ENCODE data around the gene DNM1. TPM values are rescaled to one million over a fixed set of nuclear protein-coding genes. Genes with fewer than 3 reads are reported as not detected.
A peak's percentile ranks its signal among the peaks of the same experiment; 100 is the strongest.

Gene DNM1
- total RNA-seq: 17.6 and 42.3 TPM in 2 replicates
- 24.3 and 47.2 TPM in 2 replicates for polyA plus RNA-seq

DNA sequence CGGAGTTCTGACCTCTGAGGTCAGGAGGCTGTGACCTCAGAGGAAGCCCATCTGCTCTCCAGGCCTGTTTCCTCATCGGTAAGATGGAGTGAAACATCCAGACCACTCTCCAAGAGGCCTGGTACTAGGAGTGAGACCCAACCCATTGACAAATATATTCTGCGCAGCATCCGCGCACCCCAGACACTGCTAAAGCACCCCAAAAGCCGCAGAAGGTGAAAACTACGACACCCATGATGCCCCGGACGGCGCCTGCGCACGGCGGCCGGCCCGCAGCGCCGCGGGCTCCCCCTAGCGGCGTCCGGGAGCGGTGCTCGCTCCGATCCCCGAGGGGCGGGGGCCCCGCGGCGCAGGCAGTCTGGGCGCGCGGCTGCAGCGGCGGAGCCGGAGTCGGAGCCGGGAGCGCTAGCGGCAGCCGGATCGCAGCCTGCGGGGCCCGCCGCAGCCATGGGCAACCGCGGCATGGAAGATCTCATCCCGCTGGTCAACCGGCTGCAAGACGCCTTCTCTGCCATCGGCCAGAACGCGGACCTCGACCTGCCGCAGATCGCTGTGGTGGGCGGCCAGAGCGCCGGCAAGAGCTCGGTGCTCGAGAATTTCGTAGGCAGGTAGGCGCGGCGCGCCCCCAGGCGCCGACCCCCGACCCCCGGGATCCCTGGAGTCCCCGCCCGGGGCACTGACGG lies at the start of gene DNM1:
DNM1 (plus strand) TSS at position 356 of the 683 bp plus-strand sequence; CDS start at position 448, 92 bp downstream.
- H3K27ac ChIP-seq: no peak within 1 kb of the TSS
- no peaks in the 10 kb centered on the region for H3K4me1 ChIP-seq (ENCODE audit: low read depth)
- peak; percentile 72 to 87 for DNase-seq (ENCODE audit: low read depth in 1 of 2, low spot score in 1 of 2)
- TF ChIP-seq, protein P1, sequence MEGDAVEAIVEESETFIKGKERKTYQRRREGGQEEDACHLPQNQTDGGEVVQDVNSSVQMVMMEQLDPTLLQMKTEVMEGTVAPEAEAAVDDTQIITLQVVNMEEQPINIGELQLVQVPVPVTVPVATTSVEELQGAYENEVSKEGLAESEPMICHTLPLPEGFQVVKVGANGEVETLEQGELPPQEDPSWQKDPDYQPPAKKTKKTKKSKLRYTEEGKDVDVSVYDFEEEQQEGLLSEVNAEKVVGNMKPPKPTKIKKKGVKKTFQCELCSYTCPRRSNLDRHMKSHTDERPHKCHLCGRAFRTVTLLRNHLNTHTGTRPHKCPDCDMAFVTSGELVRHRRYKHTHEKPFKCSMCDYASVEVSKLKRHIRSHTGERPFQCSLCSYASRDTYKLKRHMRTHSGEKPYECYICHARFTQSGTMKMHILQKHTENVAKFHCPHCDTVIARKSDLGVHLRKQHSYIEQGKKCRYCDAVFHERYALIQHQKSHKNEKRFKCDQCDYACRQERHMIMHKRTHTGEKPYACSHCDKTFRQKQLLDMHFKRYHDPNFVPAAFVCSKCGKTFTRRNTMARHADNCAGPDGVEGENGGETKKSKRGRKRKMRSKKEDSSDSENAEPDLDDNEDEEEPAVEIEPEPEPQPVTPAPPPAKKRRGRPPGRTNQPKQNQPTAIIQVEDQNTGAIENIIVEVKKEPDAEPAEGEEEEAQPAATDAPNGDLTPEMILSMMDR (IDR thresholded peaks at IDR 0.05; ENCODE audit: low read depth, low read length): peak; percentile 65
- H3K36me3 ChIP-seq: no peaks in the 10 kb centered on the region
- no peaks in the 10 kb centered on the region for H3K27me3 ChIP-seq
- H3K9me3 ChIP-seq (ENCODE audit: low read depth): no peaks in the 10 kb centered on the region
- peak within 1 kb of the TSS; percentile 86 for H3K4me3 ChIP-seq

DNA sequence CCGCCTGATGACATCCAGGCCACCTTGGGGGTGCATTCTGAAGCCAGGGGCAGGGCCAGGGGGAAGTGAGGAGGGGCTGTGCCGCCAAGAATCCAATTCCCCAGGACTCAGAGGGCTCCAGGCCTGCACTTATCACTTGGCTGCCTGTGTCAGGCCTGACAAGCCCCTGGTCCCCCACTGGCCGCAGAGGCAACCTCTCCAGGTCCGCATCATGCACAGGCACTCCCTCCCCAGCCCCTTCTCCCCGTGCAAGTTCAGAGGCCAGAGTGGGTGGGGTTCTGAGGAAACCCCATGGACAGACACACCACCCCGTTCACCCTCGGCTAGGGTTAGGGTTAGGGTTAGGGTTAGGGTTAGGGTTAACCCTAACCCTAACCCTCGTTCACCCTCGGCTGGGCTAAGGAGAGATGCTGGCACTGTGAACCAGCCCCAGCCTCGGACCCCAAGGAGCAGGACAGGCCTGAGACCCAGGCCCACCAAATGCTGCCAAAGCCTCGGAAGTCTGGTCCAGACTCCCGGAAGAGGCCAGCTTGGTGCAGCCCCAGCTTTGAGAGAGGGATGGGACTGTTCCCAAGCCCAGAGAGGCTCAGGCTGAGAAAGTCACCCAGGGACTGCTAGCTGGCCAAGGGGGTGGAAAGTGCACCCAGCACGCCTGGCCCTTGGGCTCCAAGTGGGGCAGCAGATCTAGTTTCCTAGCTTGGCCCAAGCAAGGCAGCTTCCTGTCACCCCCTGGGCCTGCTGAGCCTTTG lies 49.1 kb upstream of the DNM1 start:
- no peak for DNase-seq (ENCODE audit: low read depth in 1 of 2, low spot score in 1 of 2)
- no peak overlapping the region for H3K27ac ChIP-seq
- H3K4me1 ChIP-seq (ENCODE audit: low read depth): no peaks in the 10 kb centered on the region
- H3K27me3 ChIP-seq: no peaks in the 10 kb centered on the region
- H3K9me3 ChIP-seq (ENCODE audit: low read depth): no peaks in the 10 kb centered on the region
- H3K36me3 ChIP-seq: no peaks in the 10 kb centered on the region
- TF ChIP-seq, protein P1 (IDR thresholded peaks at IDR 0.05; ENCODE audit: low read depth, low read length): no peak
- no peak overlapping the region for H3K4me3 ChIP-seq

DNA sequence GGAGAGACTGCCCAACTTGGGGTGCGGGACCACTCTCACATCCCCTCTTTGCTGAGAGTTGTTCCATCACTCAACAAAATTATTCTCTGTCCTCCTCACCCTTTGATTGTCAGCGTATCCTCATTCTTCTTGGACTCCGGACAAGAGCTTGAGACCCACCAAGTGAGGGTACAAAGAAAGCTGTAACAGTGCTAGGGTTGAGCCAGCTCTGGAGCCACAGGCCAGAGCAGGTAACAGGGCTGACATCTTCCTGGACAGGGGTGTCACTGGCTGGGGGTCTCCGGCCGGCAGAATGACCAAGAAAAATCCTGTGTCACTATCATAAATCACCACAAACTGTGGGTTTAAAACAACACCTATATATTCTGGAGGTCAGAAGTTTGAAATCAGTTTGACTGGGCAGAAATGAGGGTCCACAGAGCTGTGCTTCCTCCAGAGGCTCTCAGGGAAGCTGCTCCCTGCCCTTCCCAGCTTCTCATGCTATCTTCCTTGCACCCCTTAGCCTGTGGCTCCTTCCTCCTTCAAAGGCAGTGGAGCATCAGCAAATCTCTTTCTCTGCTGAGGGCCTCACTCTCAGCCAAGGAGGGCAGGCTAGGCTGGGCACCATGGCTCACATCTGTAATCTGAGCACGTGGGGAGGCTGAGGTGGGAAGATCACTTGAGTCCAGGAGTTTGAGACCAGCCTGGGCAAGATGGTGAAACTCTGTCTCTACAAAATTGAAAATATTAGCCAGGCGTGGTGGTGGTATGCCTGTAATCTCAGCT lies 47.3 kb upstream of the DNM1 start:
- TF ChIP-seq, protein P1 (IDR thresholded peaks at IDR 0.05; ENCODE audit: low read depth, low read length): no peak
- H3K27ac ChIP-seq: no peak overlapping the region
- no peak for DNase-seq (ENCODE audit: low read depth in 1 of 2, low spot score in 1 of 2)
- no peak overlapping the region for H3K4me3 ChIP-seq
- H3K9me3 ChIP-seq (ENCODE audit: low read depth): no peaks in the 10 kb centered on the region
- no peaks in the 10 kb centered on the region for H3K36me3 ChIP-seq
- no peaks in the 10 kb centered on the region for H3K27me3 ChIP-seq
- no peaks in the 10 kb centered on the region for H3K4me1 ChIP-seq (ENCODE audit: low read depth)

DNA sequence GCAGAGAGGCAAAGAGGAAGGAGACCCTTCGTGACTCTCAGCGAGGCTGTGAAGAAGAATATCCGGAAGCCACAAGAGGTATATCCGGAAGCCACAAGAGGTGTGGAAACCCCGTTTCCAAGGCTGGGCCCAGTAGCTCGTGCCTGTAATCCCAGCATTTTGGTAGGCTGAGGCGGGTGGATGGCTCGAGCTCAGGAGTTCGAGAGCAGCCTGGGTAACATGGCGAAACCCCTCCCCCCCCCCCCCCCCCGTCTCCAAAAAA lies 43.7 kb upstream of the DNM1 start:
- H3K27me3 ChIP-seq: no peaks in the 10 kb centered on the region
- H3K36me3 ChIP-seq: peaks cover 7% of the 10 kb centered on the region
- peak overlapping the region; percentile 9 for H3K4me3 ChIP-seq
- TF ChIP-seq, protein P1 (IDR thresholded peaks at IDR 0.05; ENCODE audit: low read depth, low read length): no peak
- no peak overlapping the region for H3K27ac ChIP-seq
- H3K9me3 ChIP-seq (ENCODE audit: low read depth): no peaks in the 10 kb centered on the region
- DNase-seq (ENCODE audit: low read depth in 1 of 2, low spot score in 1 of 2): no peak
- H3K4me1 ChIP-seq (ENCODE audit: low read depth): no peaks in the 10 kb centered on the region

DNA sequence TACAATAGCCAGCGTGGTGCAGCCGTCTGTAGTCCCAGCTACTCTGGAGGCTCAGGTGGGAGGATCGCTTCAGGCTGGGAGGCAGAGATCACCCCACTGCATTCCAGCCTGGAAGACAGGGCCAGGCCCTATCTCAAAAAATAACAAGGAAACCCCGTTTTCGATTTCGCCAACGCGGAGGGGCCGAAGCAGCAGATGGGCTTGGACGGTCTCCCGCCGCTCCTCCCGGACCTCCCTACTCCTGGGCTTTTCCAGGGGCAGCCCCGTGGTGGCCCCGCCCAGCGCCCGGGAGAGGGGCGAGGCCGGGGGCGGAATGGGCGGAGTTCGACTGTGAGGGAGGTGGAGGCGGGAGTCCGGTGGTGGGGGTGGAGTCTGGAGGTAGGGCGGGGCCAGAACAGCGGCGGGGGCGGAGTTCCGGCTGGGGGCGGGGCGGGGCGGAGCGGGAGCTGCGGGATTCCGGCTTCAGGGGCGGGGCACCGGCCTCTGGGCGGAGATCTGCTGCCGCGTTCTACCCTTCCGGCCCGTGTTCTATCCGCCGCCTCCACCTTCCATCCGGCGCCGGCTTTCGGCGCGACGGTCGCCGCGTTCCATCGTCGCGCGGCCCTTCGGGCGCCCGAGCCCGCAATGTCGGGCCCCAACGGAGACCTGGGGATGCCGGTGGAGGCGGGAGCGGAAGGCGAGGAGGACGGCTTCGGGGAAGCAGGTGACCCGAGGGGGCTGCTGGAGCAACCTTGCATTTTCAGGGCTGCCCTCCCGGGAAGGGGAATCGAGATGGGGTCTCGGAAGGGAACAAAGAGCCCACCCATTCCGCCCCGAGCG lies 43.2 kb upstream of the DNM1 start, which contains the start of gene BBLN:
BBLN (plus strand) TSS at position 482 of the 819 bp plus-strand sequence; CDS start at position 625, 143 bp downstream.
- H3K36me3 ChIP-seq: peaks cover 9% of the 10 kb centered on the region
- TF ChIP-seq, protein P1 (IDR thresholded peaks at IDR 0.05; ENCODE audit: low read depth, low read length): no peak
- no peaks in the 10 kb centered on the region for H3K27me3 ChIP-seq
- H3K4me3 ChIP-seq: peak within 1 kb of the TSS; percentile 76
- no peaks in the 10 kb centered on the region for H3K4me1 ChIP-seq (ENCODE audit: low read depth)
- no peak within 1 kb of the TSS for H3K27ac ChIP-seq
- no peaks in the 10 kb centered on the region for H3K9me3 ChIP-seq (ENCODE audit: low read depth)
- peak; percentile 96 for DNase-seq (ENCODE audit: low read depth in 1 of 2, low spot score in 1 of 2)
